Left forelimb (tissue), 1 donor: ENCODE measurements around the gene CAPN5.
"Not testable (repeated sequence)": the region's sequence is repeated elsewhere in the genome, so short reads cannot be mapped to it uniquely, and the experiment has no call there.

Experiments
- DNase-seq: peaks from one replicate; pipeline ENCODE4 v3.0.0-alpha.2; 2018; ENCODE audit warnings: low spot score

Gene CAPN5

GRCh38 chr11:77083566-77084245, 16.9 kb downstream of the CAPN5 start:
- no peak for DNase-seq

GRCh38 chr11:77084581-77085191, 17.9 kb downstream of the CAPN5 start:
- DNase-seq: no peak

GRCh38 chr11:77085652-77086051, 18.9 kb downstream of the CAPN5 start:
- no peak for DNase-seq

- no peak for DNase-seq
Observed at GRCh38 chr11:77086521-77087472, 20.0 kb downstream of the CAPN5 start.

GRCh38 chr11:77087723-77088225, 21.0 kb downstream of the CAPN5 start:
- no peak for DNase-seq

GRCh38 chr11:77088236-77089003, 21.6 kb downstream of the CAPN5 start:
- no peak for DNase-seq

GRCh38 chr11:77089004-77089545, 22.3 kb downstream of the CAPN5 start:
- DNase-seq: no peak

GRCh38 chr11:77090046-77090372, 23.2 kb downstream of the CAPN5 start:
- no peak for DNase-seq

- no peak for DNase-seq
Observed at GRCh38 chr11:77090373-77091111, 23.8 kb downstream of the CAPN5 start.

- peak; percentile 78 for DNase-seq
Observed at GRCh38 chr11:77091146-77091940, 24.6 kb downstream of the CAPN5 start.

GRCh38 chr11:77092382-77092781, 25.6 kb downstream of the CAPN5 start:
- no peak for DNase-seq

GRCh38 chr11:77093056-77093891, 26.5 kb downstream of the CAPN5 start:
- no peak for DNase-seq

- DNase-seq: no peak
Observed at GRCh38 chr11:77093987-77094840, 27.4 kb downstream of the CAPN5 start.

GRCh38 chr11:77094841-77095365, 28.1 kb downstream of the CAPN5 start:
- no peak for DNase-seq

GRCh38 chr11:77095551-77096490, 29.1 kb downstream of the CAPN5 start:
- no peak for DNase-seq

- DNase-seq: no peak
Observed at GRCh38 chr11:77096591-77097019, 29.8 kb downstream of the CAPN5 start.

GRCh38 chr11:77097180-77097579, 30.4 kb downstream of the CAPN5 start:
- not testable (repeated sequence) for DNase-seq
